ENCODE data around the gene YES1. TPM values are rescaled to one million over a fixed set of nuclear protein-coding genes. Genes with fewer than 3 reads are reported as not detected.
"Not testable (repeated sequence)": the region's sequence is repeated elsewhere in the genome, so short reads cannot be mapped to it uniquely, and the experiment has no call there.

The YES1 gene
- total RNA-seq, 2 experiments from 2014 or later: 13.1 to 14.2 TPM

GRCh38 chr18:683531-683930 lies 128.5 kb downstream of the YES1 start:
- Mint-ChIP-seq H3K27me3 (no peaks in the 10 kb centered on the region), H3K36me3 (ENCODE audit: low read depth) (peaks cover 80% of the 10 kb centered on the region), H3K9me3 (ENCODE audit: low read depth) (no peaks in the 10 kb centered on the region), H3K27ac (no peak overlapping the region), H3K4me1 (peaks cover 22% of the 10 kb centered on the region), H3K4me3 (no peak overlapping the region)
- intact Hi-C loops (cut with DNase I, micrococcal nuclease): no loop called here
- ChIA-PET POLR2A (interaction anchor here (0.6 to 1.0 kb wide), 3 partner anchors 11 to 26 kb away, joined by 3 read pairs; no protein-coding TSS in a partner anchor), CTCF (interaction anchor here (1.1 to 1.7 kb wide), 2 partner anchors 19 to 56 kb away, joined by 4 to 5 read pairs; no protein-coding TSS in a partner anchor)
- ATAC-seq: no peak
- DNase-seq: no peak

DNA sequence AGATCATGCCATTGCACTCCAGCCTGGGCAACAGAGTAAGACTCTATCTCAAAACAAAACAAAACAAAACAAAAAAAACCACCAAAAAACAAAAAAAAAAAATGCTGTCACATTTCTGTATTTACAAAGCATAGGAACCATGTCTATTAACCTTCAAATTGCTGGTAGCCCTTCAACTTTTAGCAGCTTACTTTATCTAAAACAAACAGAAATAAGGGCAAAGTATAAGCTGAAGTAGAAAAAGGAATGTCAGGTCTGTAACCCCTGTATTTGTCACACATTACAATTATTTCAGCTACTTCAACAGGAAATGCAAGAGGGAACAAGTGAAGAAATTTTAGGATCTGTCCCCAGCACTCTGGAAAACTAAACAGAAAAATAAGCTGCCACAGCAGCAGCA lies 129.2 kb downstream of the YES1 start:
- Mint-ChIP-seq H3K4me3 (no peak overlapping the region), H3K27ac (peak overlapping the region; percentile 31), H3K27me3 (no peaks in the 10 kb centered on the region), H3K9me3 (ENCODE audit: low read depth) (no peaks in the 10 kb centered on the region), H3K36me3 (ENCODE audit: low read depth) (peaks cover 78% of the 10 kb centered on the region), H3K4me1 (peaks cover 22% of the 10 kb centered on the region)
- POLR2A ChIA-PET: interaction anchor here (1.0 kb wide), 1 partner anchor 12 kb away, joined by 3 read pairs; no protein-coding TSS in a partner anchor
- intact Hi-C loops (cut with DNase I, micrococcal nuclease): loop anchor here in 1 of 2 experiments (1.0 kb wide), 2 partner anchors 25 to 130 kb away; no protein-coding TSS in a partner anchor
- no peak for DNase-seq
- ATAC-seq: no peak
- CTCF ChIA-PET: interaction anchor here (1.1 to 1.8 kb wide), 4 partner anchors 9 to 157 kb away, joined by 4 to 7 read pairs (median 6); no protein-coding TSS in a partner anchor

DNA sequence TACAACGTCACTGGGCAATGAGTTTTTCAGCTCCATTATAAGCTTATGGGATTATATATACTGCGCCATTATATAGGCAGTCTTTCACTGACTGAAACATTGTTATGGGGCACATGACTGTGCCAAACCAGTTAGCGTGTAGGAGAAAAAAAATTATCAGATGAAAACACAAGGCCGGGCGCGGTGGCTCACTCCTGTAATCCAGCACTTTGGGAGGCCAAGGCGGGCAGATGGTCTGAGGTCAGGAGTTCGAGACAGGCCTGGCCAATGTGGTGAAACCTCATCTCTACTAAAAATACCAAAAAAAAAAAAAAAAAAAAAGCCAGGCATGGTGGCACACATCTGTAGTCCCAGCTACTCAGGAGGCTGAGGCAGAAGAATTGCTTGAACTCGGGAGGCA lies 129.6 kb downstream of the YES1 start:
- DNase-seq; H3K4me3 Mint-ChIP-seq; H3K9me3 Mint-ChIP-seq (ENCODE audit: low read depth); ATAC-seq; H3K27me3 Mint-ChIP-seq: not testable (repeated sequence)
- Mint-ChIP-seq H3K27ac (peak overlapping the region; percentile 84), H3K4me1 (peaks cover 22% of the 10 kb centered on the region), H3K36me3 (ENCODE audit: low read depth) (peaks cover 76% of the 10 kb centered on the region)
- CTCF ChIA-PET: interaction anchor here (1.1 to 1.8 kb wide), 4 partner anchors 8 to 157 kb away, joined by 4 to 7 read pairs (median 6); no protein-coding TSS in a partner anchor
- POLR2A ChIA-PET: interaction anchor here (1.1 kb wide), 1 partner anchor 12 kb away, joined by 3 read pairs; no protein-coding TSS in a partner anchor
- intact Hi-C loops (cut with DNase I, micrococcal nuclease): loop anchor here in 1 of 2 experiments (1.0 kb wide), 2 partner anchors 24 to 131 kb away; no protein-coding TSS in a partner anchor

GRCh38 chr18:681985-682384 lies 130.1 kb downstream of the YES1 start:
- H3K4me3 Mint-ChIP-seq: no peak overlapping the region
- intact Hi-C loops (cut with DNase I, micrococcal nuclease): loop anchor here in 1 of 2 experiments (1.0 kb wide), 2 partner anchors 24 to 131 kb away; no protein-coding TSS in a partner anchor
- H3K36me3 Mint-ChIP-seq (ENCODE audit: low read depth): peaks cover 74% of the 10 kb centered on the region
- H3K9me3 Mint-ChIP-seq (ENCODE audit: low read depth): no peaks in the 10 kb centered on the region
- CTCF ChIA-PET: interaction anchor here (1.0 to 1.8 kb wide), 4 partner anchors 8 to 157 kb away, joined by 4 to 7 read pairs (median 6); no protein-coding TSS in a partner anchor
- DNase-seq (peak; percentile 76), ATAC-seq (peak; percentile 96)
- POLR2A ChIA-PET: interaction anchor here (1.0 to 1.1 kb wide), 2 partner anchors 9 to 11 kb away, joined by 3 read pairs; no protein-coding TSS in a partner anchor
- H3K4me1 Mint-ChIP-seq: peaks cover 22% of the 10 kb centered on the region
- H3K27me3 Mint-ChIP-seq: no peaks in the 10 kb centered on the region
- H3K27ac Mint-ChIP-seq: peak overlapping the region; percentile 84

GRCh38 chr18:680392-680791 lies 131.7 kb downstream of the YES1 start:
- H3K27me3 Mint-ChIP-seq: no peaks in the 10 kb centered on the region
- H3K4me1 Mint-ChIP-seq: peaks cover 22% of the 10 kb centered on the region
- ATAC-seq (no peak), DNase-seq (no peak)
- peaks cover 73% of the 10 kb centered on the region for H3K36me3 Mint-ChIP-seq (ENCODE audit: low read depth)
- no peak overlapping the region for H3K27ac Mint-ChIP-seq
- intact Hi-C loops (cut with DNase I, micrococcal nuclease): no loop called here
- no peaks in the 10 kb centered on the region for H3K9me3 Mint-ChIP-seq (ENCODE audit: low read depth)
- ChIA-PET POLR2A (interaction anchor here (0.6 kb wide), 1 partner anchor 194 kb away, joined by 11 read pairs; no protein-coding TSS in a partner anchor), CTCF (no interaction called here)
- no peak overlapping the region for H3K4me3 Mint-ChIP-seq

DNA sequence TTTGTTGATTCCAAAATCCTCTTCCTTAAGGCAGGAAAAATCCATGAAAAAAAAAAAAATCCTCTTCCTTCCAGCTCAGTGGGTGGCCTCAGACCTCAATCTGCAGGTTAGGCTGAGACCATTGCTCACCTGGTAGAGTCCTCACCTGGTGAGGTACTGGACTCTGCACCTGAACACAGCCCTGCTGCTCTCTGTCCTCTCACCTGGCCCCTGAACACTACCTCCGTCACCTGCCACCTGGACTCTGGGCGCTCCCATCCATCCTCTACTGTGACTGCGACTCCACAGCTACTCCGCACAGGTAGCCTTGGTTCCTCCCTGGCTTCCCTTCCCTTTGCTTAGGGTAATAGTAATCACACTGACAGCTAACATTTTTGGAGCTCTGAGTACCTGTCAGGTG lies 132.5 kb downstream of the YES1 start:
- Mint-ChIP-seq H3K4me3 (no peak overlapping the region), H3K36me3 (ENCODE audit: low read depth) (peaks cover 69% of the 10 kb centered on the region)

DNA sequence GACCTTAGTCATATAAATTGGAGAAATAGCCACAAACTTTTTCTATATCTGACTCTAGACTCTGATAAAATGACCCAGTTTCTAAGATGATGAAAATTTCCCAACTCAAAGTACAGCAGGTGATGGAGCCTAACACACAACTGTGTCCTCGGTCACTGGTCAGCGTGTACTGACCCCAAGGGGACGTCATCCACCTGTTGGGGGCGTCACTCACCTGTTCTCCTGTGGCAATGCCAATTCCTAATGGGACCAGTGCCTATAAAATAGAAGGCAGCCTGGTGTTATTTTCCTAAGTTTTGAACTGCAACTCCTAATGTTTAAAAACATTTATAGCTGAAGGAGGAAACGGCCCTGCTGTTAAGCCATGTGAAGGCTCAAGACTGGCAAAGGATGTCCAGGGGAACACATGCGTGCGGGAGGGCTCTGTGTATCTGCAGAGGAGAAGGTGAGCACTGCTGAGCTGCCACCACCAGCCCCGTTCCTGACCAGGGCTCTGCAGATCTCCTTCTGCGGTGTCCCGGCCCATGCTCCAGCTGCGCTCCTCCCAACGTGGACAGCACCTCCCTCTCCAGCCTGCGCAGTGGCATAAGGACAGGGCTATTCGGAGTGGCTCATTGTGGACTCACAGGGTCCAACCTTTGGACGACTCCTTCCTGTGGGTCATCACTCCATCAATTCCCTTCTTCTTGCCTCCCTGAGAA lies 133.4 kb downstream of the YES1 start:
- peaks cover 21% of the 10 kb centered on the region for H3K4me1 Mint-ChIP-seq
- intact Hi-C loops (cut with DNase I, micrococcal nuclease): no loop called here
- H3K4me3 Mint-ChIP-seq: no peak overlapping the region
- no peak overlapping the region for H3K27ac Mint-ChIP-seq
- no peaks in the 10 kb centered on the region for H3K9me3 Mint-ChIP-seq (ENCODE audit: low read depth)
- ATAC-seq (no peak), DNase-seq (no peak)
- H3K27me3 Mint-ChIP-seq: no peaks in the 10 kb centered on the region
- POLR2A ChIA-PET: interaction anchor here (1.0 kb wide), 1 partner anchor 20 kb away, joined by 3 read pairs; no protein-coding TSS in a partner anchor
- peaks cover 71% of the 10 kb centered on the region for H3K36me3 Mint-ChIP-seq (ENCODE audit: low read depth)
- CTCF ChIA-PET: interaction anchor here (0.6 to 1.3 kb wide), 3 partner anchors 9 to 58 kb away, joined by 3 read pairs; no protein-coding TSS in a partner anchor

More for the DNA sequence above, 132.5 kb downstream of the YES1 start:
- no peaks in the 10 kb centered on the region for H3K27me3 Mint-ChIP-seq
- ChIA-PET POLR2A (no interaction called here), CTCF (no interaction called here)
- ATAC-seq: no peak
- H3K9me3 Mint-ChIP-seq (ENCODE audit: low read depth): no peaks in the 10 kb centered on the region
- intact Hi-C loops (cut with DNase I, micrococcal nuclease): no loop called here
- no peak overlapping the region for H3K27ac Mint-ChIP-seq
- no peak for DNase-seq
- peaks cover 22% of the 10 kb centered on the region for H3K4me1 Mint-ChIP-seq

- Mint-ChIP-seq H3K27ac (no peak overlapping the region), H3K4me1 (peaks cover 14% of the 10 kb centered on the region), H3K27me3 (no peaks in the 10 kb centered on the region), H3K4me3 (no peak overlapping the region), H3K36me3 (ENCODE audit: low read depth) (peaks cover 66% of the 10 kb centered on the region), H3K9me3 (ENCODE audit: low read depth) (no peaks in the 10 kb centered on the region)
- ChIA-PET CTCF (interaction anchor here (0.6 to 1.3 kb wide), 3 partner anchors 25 to 157 kb away, joined by 3 read pairs; no protein-coding TSS in a partner anchor), POLR2A (interaction anchor here (1.0 kb wide), 1 partner anchor 19 kb away, joined by 3 read pairs; no protein-coding TSS in a partner anchor)
- DNase-seq (no peak), ATAC-seq (no peak)
- intact Hi-C loops (cut with DNase I, micrococcal nuclease): no loop called here
Measured at GRCh38 chr18:677951-678381, 134.1 kb downstream of the YES1 start.

DNA sequence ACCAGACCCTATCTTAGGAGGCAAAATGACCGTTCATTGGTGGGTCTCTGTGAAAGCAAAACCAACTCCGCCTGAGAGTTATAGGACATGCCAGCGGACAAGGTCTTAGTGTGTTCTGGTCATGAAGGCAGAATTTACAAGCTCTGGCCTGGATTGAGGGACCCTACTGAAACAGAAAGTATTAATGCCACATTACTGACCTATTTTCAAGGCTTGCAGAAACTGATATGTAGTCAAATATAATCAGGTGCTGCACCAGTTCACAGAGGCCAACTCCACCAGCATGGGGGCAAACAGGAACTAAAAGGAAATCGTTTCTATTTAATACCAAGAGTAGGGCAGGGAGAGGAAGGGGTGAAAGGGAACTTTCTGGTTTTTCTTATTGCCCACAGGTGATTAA lies 134.9 kb downstream of the YES1 start:
- H3K27me3 Mint-ChIP-seq: no peaks in the 10 kb centered on the region
- peaks cover 8% of the 10 kb centered on the region for H3K4me1 Mint-ChIP-seq
- DNase-seq (no peak), ATAC-seq (no peak)
- POLR2A ChIA-PET: no interaction called here
- peaks cover 69% of the 10 kb centered on the region for H3K36me3 Mint-ChIP-seq (ENCODE audit: low read depth)
- intact Hi-C loops (cut with DNase I, micrococcal nuclease): no loop called here
- no peak overlapping the region for H3K27ac Mint-ChIP-seq
- H3K4me3 Mint-ChIP-seq: no peak overlapping the region
- H3K9me3 Mint-ChIP-seq (ENCODE audit: low read depth): no peaks in the 10 kb centered on the region
- CTCF ChIA-PET: interaction anchor here (0.6 kb wide), 1 partner anchor 156 kb away, joined by 3 read pairs; no protein-coding TSS in a partner anchor

DNA sequence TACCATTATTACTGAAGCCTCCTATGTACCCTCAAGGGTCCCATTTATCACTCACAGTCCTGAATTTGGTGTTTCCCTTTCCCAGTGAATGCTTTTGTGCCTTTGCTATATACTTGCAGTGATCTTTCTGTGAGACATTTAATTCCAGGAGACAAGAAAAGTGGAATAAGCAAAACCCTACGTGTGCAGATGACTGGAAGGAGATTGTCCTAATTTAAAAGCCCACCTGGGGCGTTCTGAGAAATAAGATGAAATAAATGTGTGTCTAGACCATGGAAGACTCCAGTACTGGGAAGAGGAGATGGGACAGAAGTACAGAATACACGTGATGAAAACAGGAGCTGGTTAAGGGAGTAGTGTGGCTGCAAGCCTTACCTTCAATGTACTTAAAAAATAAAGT lies 135.3 kb downstream of the YES1 start:
- ATAC-seq (no peak), DNase-seq (no peak)
- Mint-ChIP-seq H3K27ac (no peak overlapping the region), H3K9me3 (ENCODE audit: low read depth) (no peaks in the 10 kb centered on the region), H3K27me3 (no peaks in the 10 kb centered on the region), H3K36me3 (ENCODE audit: low read depth) (peaks cover 65% of the 10 kb centered on the region), H3K4me3 (no peak overlapping the region), H3K4me1 (peaks cover 4% of the 10 kb centered on the region)
- CTCF ChIA-PET: no interaction called here
- POLR2A ChIA-PET: no interaction called here
- intact Hi-C loops (cut with DNase I, micrococcal nuclease): no loop called here

DNA sequence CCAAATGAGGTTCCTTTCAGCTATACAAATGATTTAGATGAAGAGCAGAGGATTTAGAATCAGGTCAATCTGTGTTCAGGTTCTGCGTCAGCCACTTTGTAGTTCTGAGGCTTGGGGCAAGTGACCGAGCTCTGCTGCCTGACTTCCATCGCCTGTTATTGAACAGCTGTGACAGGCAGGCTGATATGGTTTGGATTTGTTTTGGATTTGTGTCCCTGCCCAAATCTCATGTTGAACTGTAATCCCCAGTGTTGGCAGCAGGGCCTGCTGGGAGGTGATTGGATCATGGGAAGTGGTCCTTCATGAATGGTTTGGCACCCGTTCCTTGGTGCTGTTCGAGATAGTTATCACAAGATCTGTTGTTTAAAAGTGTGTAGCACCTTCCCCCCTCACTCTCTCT lies 136.0 kb downstream of the YES1 start:
- Mint-ChIP-seq H3K36me3 (ENCODE audit: low read depth) (peaks cover 67% of the 10 kb centered on the region), H3K4me3 (no peak overlapping the region), H3K9me3 (ENCODE audit: low read depth) (no peaks in the 10 kb centered on the region), H3K27ac (no peak overlapping the region), H3K4me1 (no peaks in the 10 kb centered on the region), H3K27me3 (no peaks in the 10 kb centered on the region)
- POLR2A ChIA-PET: no interaction called here
- intact Hi-C loops (cut with DNase I, micrococcal nuclease): no loop called here
- DNase-seq (no peak), ATAC-seq (no peak)
- CTCF ChIA-PET: no interaction called here
